ENCODE data around the gene PBRM1. TPM values are rescaled to one million over a fixed set of nuclear protein-coding genes. Genes with fewer than 3 reads are reported as not detected.
A peak's percentile ranks its signal among the peaks of the same experiment; 100 is the strongest.

The PBRM1 gene
- total RNA-seq, 2 experiments from 2014 or later, result 47.6 to 48.1 TPM

DNA sequence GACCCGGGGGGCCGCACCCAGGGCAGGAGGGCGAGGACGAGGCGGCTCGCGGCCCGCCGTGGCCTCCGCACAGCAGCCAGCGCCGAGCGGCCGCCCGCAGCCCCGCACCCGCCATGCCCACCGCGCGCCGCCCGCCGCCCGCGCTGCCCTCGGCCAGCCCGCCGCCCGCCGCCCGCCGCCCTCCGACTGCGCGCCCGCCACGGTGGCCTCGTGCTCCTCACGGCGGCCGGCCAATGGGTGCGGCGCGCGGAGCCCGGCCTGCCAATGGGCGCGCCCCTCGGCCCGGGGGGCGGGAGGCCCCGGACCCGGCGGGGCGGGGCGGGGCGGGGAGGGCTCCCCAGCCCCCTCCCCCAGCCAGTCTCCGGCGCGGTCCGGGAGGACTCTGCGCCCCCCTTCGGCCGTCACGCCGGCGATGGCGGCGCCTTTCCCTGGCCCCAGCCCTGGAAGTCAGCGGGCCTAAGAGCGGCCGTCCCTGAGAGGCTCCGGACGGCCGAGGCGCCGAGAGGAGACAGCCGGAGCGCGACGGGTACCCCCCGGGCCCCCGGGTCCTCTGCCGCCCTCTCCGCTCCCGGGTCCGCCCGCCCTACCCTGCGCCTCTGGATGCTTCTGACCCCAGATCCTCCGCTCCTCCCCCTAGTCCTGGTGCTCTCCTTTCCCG lies 152.0 kb downstream of the PBRM1 start, which contains the start of gene NT5DC2:
TSS of gene NT5DC2 (minus strand) at position 235 of the 658 bp plus-strand sequence. CDS start at position 115, 120 bp downstream.
- H3K4me1 ChIP-seq (ENCODE audit: insufficient read depth, low read length), result peaks cover 51% of the 10 kb centered on the region
- intact Hi-C loops (cut with DNase I, micrococcal nuclease), result loop anchor here in 1 of 2 experiments (2.0 to 10.0 kb wide), 4 partner anchors 77 to 1969 kb away; partner anchors contain the start of genes ALAS1, C3orf18, HEMK1 and STIMATE

DNA sequence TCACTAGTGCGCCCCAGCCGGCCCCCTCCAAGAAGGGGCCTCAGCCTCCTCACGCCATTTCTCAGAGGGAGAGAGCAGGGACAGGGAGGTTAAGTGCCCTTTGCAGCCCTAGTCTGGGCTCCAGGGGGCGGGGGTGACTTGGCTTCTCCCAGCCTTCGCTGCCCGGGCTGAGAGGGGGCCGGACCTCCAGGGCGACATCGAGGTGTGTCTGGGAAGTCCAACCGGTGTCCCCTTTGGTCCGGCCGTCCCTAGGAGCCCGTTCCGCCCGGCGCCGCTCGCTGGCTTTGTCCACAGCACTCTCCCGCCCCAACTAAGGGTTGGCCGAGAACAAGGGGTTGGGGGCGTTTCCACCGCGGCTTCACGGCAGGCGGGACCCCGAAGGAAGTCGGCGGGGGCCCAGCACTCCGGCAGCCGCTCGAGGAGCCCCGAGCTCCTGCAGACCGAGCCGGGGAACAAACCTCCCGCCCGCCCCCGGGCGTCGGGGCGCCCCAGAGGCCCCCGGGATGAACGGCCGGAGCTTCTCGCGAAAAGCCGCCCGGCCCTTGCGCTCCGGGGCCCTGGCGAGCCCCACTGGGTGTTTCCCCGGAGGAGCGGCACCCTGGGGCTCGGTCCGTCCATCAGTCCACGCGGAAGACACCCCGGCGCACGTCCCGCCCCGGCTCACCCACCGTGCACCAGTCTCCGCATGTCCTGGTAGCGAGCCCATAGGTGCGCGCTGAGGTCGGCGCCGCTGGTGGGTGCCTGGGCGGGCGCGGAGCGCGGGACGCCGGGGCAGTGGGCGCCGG lies 152.7 kb downstream of the PBRM1 start:
- ATAC-seq (ENCODE audit: poor library complexity) (no peak), DNase-seq (peak in 8 of 14 experiments; percentile 7 to 58 (median 34))
- TF ChIP-seq, protein P1, sequence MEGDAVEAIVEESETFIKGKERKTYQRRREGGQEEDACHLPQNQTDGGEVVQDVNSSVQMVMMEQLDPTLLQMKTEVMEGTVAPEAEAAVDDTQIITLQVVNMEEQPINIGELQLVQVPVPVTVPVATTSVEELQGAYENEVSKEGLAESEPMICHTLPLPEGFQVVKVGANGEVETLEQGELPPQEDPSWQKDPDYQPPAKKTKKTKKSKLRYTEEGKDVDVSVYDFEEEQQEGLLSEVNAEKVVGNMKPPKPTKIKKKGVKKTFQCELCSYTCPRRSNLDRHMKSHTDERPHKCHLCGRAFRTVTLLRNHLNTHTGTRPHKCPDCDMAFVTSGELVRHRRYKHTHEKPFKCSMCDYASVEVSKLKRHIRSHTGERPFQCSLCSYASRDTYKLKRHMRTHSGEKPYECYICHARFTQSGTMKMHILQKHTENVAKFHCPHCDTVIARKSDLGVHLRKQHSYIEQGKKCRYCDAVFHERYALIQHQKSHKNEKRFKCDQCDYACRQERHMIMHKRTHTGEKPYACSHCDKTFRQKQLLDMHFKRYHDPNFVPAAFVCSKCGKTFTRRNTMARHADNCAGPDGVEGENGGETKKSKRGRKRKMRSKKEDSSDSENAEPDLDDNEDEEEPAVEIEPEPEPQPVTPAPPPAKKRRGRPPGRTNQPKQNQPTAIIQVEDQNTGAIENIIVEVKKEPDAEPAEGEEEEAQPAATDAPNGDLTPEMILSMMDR (IDR thresholded peaks at IDR 0.05), result no peak
- Mint-ChIP-seq H3K36me3 (ENCODE audit: low read depth) (peaks cover 12% of the 10 kb centered on the region), H3K27ac (no peak overlapping the region), H3K27me3 (no peaks in the 10 kb centered on the region), H3K4me1 (ENCODE audit: low read depth) (peaks cover 26% of the 10 kb centered on the region), H3K9me3 (no peaks in the 10 kb centered on the region), H3K4me3 (peak overlapping the region; percentile 69)
- ChIA-PET POLR2A (no interaction called here), CTCF (no interaction called here)
- intact Hi-C loops (cut with DNase I, micrococcal nuclease), result loop anchor here in 1 of 2 experiments (10.0 kb wide), 3 partner anchors 338 to 1968 kb away; partner anchors contain the start of genes ALAS1, C3orf18, HEMK1 and STIMATE
- H3K9me3 ChIP-seq (ENCODE audit: control insufficient read depth in 1 of 2, insufficient read depth in 1 of 2, low read length in 2 of 2), result no peaks in the 10 kb centered on the region
- H3K27me3 ChIP-seq (ENCODE audit: control insufficient read depth in 1 of 2, insufficient read depth in 2 of 2, low read length in 2 of 2), result peaks cover 0 to 3% of the 10 kb centered on the region in 2 experiments
- H3K27ac ChIP-seq (ENCODE audit: low read depth in 1 of 2, low read length in 2 of 2), result no peak overlapping the region
- peaks cover 44% of the 10 kb centered on the region for H3K4me1 ChIP-seq (ENCODE audit: insufficient read depth, low read length)
- no peaks in the 10 kb centered on the region for H3K36me3 ChIP-seq (ENCODE audit: insufficient read depth, low read length)
- peak overlapping the region; percentile 57 for H3K4me3 ChIP-seq (ENCODE audit: low read length)

More for the DNA sequence above, 152.0 kb downstream of the PBRM1 start, which contains the start of gene NT5DC2:
- Mint-ChIP-seq H3K27ac (no peak within 1 kb of the TSS), H3K36me3 (ENCODE audit: low read depth) (peaks cover 14% of the 10 kb centered on the region), H3K4me1 (ENCODE audit: low read depth) (peaks cover 33% of the 10 kb centered on the region), H3K9me3 (no peaks in the 10 kb centered on the region), H3K4me3 (peak within 1 kb of the TSS; percentile 99), H3K27me3 (no peaks in the 10 kb centered on the region)
- Histone ChIP-seq H3K27ac (ENCODE audit: low read depth in 1 of 2, low read length in 2 of 2) (no peak within 1 kb of the TSS), H3K27me3 (ENCODE audit: control insufficient read depth in 1 of 2, insufficient read depth in 2 of 2, low read length in 2 of 2) (peaks cover 0 to 3% of the 10 kb centered on the region in 2 experiments), H3K9me3 (ENCODE audit: control insufficient read depth in 1 of 2, insufficient read depth in 1 of 2, low read length in 2 of 2) (no peaks in the 10 kb centered on the region), H3K36me3 (ENCODE audit: insufficient read depth, low read length) (no peaks in the 10 kb centered on the region), H3K4me3 (ENCODE audit: low read length) (peak within 1 kb of the TSS; percentile 57)
- DNase-seq, result peak in 12 of 14 experiments; percentile 18 to 82 (median 61)
- ChIA-PET CTCF (no interaction called here), POLR2A (no interaction called here)
- ATAC-seq (ENCODE audit: poor library complexity), result peak; percentile 10
- TF ChIP-seq, protein P1 (IDR thresholded peaks at IDR 0.05), result no peak

DNA sequence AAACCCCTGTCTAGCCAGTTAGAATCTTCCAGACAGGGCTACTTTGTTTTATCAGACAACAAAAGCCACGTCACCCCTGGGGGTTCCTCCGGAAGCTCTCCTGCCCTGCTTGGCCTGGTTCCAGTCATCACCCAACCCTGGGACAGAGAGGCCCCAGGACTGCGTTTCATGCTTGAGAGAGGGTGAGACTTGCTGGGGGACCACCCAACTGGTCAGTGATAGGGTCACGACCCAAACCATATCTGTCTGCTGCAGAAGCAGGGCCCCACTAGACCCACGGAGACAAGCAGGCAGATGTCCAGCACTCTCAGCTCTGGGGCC lies 153.2 kb downstream of the PBRM1 start:
- H3K9me3 ChIP-seq (ENCODE audit: control insufficient read depth in 1 of 2, insufficient read depth in 1 of 2, low read length in 2 of 2), result no peaks in the 10 kb centered on the region
- H3K4me3 ChIP-seq (ENCODE audit: low read length), result peak overlapping the region; percentile 57
- ChIA-PET POLR2A (no interaction called here), CTCF (no interaction called here)
- H3K27me3 Mint-ChIP-seq, result no peaks in the 10 kb centered on the region
- DNase-seq, result peak in 8 of 14 experiments; percentile 8 to 63 (median 22)
- ATAC-seq (ENCODE audit: poor library complexity), result no peak
- TF ChIP-seq, protein P1 (IDR thresholded peaks at IDR 0.05), result no peak
- H3K36me3 ChIP-seq (ENCODE audit: insufficient read depth, low read length), result no peaks in the 10 kb centered on the region
- intact Hi-C loops (cut with DNase I, micrococcal nuclease), result loop anchor here in 1 of 2 experiments (10.0 kb wide), 3 partner anchors 338 to 1968 kb away; partner anchors contain the start of genes ALAS1, C3orf18, HEMK1 and STIMATE
- no peaks in the 10 kb centered on the region for H3K9me3 Mint-ChIP-seq
- H3K27ac Mint-ChIP-seq, result no peak overlapping the region
- peaks cover 39% of the 10 kb centered on the region for H3K4me1 ChIP-seq (ENCODE audit: insufficient read depth, low read length)
- H3K36me3 Mint-ChIP-seq (ENCODE audit: low read depth), result peaks cover 6% of the 10 kb centered on the region
- peaks cover 20% of the 10 kb centered on the region for H3K4me1 Mint-ChIP-seq (ENCODE audit: low read depth)
- peaks cover 0 to 3% of the 10 kb centered on the region in 2 experiments for H3K27me3 ChIP-seq (ENCODE audit: control insufficient read depth in 1 of 2, insufficient read depth in 2 of 2, low read length in 2 of 2)
- H3K27ac ChIP-seq (ENCODE audit: low read depth in 1 of 2, low read length in 2 of 2), result no peak overlapping the region
- H3K4me3 Mint-ChIP-seq, result peak overlapping the region; percentile 69
